Stomach (tissue), 9 donors: ENCODE results near the gene PLD3. TPM values are rescaled to one million over a fixed set of nuclear protein-coding genes. Genes with fewer than 3 reads are reported as not detected.
A peak's percentile ranks its signal among the peaks of the same experiment; 100 is the strongest.

Source experiments
- DNase-seq, 2 donors: peaks; one replicate each; pipeline versions ENCODE4 v3.0.0 to v3.0.0-alpha.2; 2013 to 2019
- H3K27ac ChIP-seq, 5 donors: fragments of 200-600 bp in 4 of 5; sonication (generic) in 4 of 5; one replicate each; pipeline ENCODE4 v1.5.1; 2013 to 2019; ENCODE audit warnings: mild to moderate bottlenecking in 1 of 5, moderate library complexity in 1 of 5
- H3K27me3 ChIP-seq, 3 donors: fragments of 200-600 bp; sonication (generic); one replicate each; pipeline ENCODE4 v1.5.1; 2017 to 2019; ENCODE audit warnings: mixed run types in 1 of 3
- H3K36me3 ChIP-seq, 4 donors: fragments of 200-600 bp; sonication (generic); 1 replicate in 3 of 4; 2 replicates in 1 of 4; pipeline ENCODE4 v1.5.1; 2016 to 2019
- H3K4me1 ChIP-seq, 4 donors: fragments of 200-600 bp; sonication (generic); one replicate each; pipeline ENCODE4 v1.5.1; 2016 to 2019
- H3K4me3 ChIP-seq, 4 donors: fragments of 200-600 bp; sonication (generic) in 3 of 4; one replicate each; pipeline ENCODE4 v1.5.1; 2016 to 2019; ENCODE audit warnings: mild to moderate bottlenecking in 1 of 4
- H3K9me3 ChIP-seq, 4 donors: fragments of 200-600 bp; sonication (generic); one replicate each; pipeline ENCODE4 v1.5.1; 2016 to 2019
- CTCF ChIP-seq, 7 experiments: fragments of 450-650 bp in 4 of 7; fragments of 200-600 bp in 3 of 7; sonication (generic) in 3 of 7; IDR thresholded peaks; one replicate each; pipeline ENCODE4 v1.5.1; 2016 to 2019; ENCODE audit warnings: antibody characterized with exemption in 7 of 7, control low read depth in 2 of 7, mild to moderate bottlenecking in 1 of 7
- EP300 ChIP-seq: sonication (generic); formaldehyde crosslinking; IDR thresholded peaks from one replicate; pipeline ENCODE4 v1.6.1; 2017; ENCODE audit warnings: antibody characterized with exemption
- POLR2A ChIP-seq, 4 donors: fragments of 450-650 bp; IDR thresholded peaks; one replicate each; pipeline ENCODE4 v1.6.1; 2016; ENCODE audit warnings: antibody characterized with exemption in 4 of 4, control low read depth in 2 of 4, mild to moderate bottlenecking in 1 of 4, moderate library complexity in 1 of 4
- POLR2AphosphoS5 ChIP-seq, 3 donors: sonication (generic); formaldehyde crosslinking; IDR thresholded peaks; one replicate each; pipeline ENCODE4 v1.6.1; 2016; ENCODE audit warnings: antibody characterized with exemption in 3 of 3
- WGBS, 5 donors: extraction: QIAGEN DNeasy Blood & Tissue Kit in 3 of 5; methylation state at CpG; one replicate each; pipeline versions ENCODE4 v1.1.5 to v1.1.7; 2013 to 2018; 5-methylcytosine and 5-hydroxymethylcytosine counted together
- intact Hi-C: fragments of 100-400 bp; cut with DNase I; formaldehyde crosslinking; loops from one replicate; pipeline ENCODE4 v1.15.1; 2023; ENCODE audit warnings: low total_unique reads
- polyA plus RNA-seq, 3 donors: library from polyadenylated mRNA; stranded (reverse); fragments of 200-250 nt; gene quantifications; one replicate each; pipeline ENCODE4 v1.2.3, GENCODE V29; 2013
- total RNA-seq, 5 donors: library from RNA; depleted of rRNA; stranded (reverse); fragments of >200 nt; gene quantifications; one replicate each; pipeline versions ENCODE4 v1.1.0 to v1.2.3, GENCODE V29; 2014 to 2016
- donor health status: healthy with polysubstance abuse.
- donor health status: Bipolar disorder and iron deficiency.
- donor health status: healthy.

Gene PLD3
- total and polyA plus RNA-seq, 8 donors, result 58.8 to 273 (median 145) TPM

- WGBS, 5 donors, result 38 to 59% (median 42%) methylated on average over 16 of the region's 16 CpGs
- Histone ChIP-seq H3K27ac (peak overlapping the region; percentile 98 to 100 (median 99)), H3K4me1 (peaks cover 37 to 58% (median 47%) of the 10 kb centered on the region in 4 donors), H3K36me3 (peaks cover 12 to 13% (median 12%) of the 10 kb centered on the region in 4 donors), H3K9me3 (no peaks in the 10 kb centered on the region), H3K4me3 (peak overlapping the region in 3 of 4 donors; percentile 49 to 67 (median 60)), H3K27me3 (no peaks in the 10 kb centered on the region)
- TF ChIP-seq CTCF (IDR thresholded peaks at IDR 0.05) (no peak), POLR2AphosphoS5 (IDR thresholded peaks at IDR 0.05) (peak in 1 of 3 donors; percentile 18)
- DNase-seq, result no peak
- intact Hi-C loops, result no loop called here
Observed at GRCh38 chr19:40421993-40422747, 73.7 kb downstream of the PLD3 start.

GRCh38 chr19:40422748-40423566, 74.5 kb downstream of the PLD3 start:
- H3K27ac ChIP-seq, result peak overlapping the region; percentile 74 to 100 (median 99)

GRCh38 chr19:40423938-40424337, 75.4 kb downstream of the PLD3 start:
- no peaks in the 10 kb centered on the region for H3K9me3 ChIP-seq
- TF ChIP-seq POLR2A (IDR thresholded peaks at IDR 0.05) (no peak), EP300 (no peak), POLR2AphosphoS5 (IDR thresholded peaks at IDR 0.05) (no peak), CTCF (IDR thresholded peaks at IDR 0.05) (no peak)
- intact Hi-C loops, result no loop called here
- no peak for DNase-seq
- H3K27ac ChIP-seq, result peak overlapping the region in 4 of 5 donors; percentile 98 to 100 (median 100)
- no peaks in the 10 kb centered on the region for H3K27me3 ChIP-seq
- WGBS, 5 donors, result 91 to 96% (median 94%) methylated on average over 6 of the region's 6 CpGs
- peaks cover 12 to 13% (median 12%) of the 10 kb centered on the region in 4 donors for H3K36me3 ChIP-seq
- peak overlapping the region in 3 of 4 donors; percentile 64 to 86 (median 67) for H3K4me3 ChIP-seq
- peaks cover 34 to 52% (median 43%) of the 10 kb centered on the region in 4 donors for H3K4me1 ChIP-seq

More at GRCh38 chr19:40422748-40423566, 74.5 kb downstream of the PLD3 start:
- WGBS, 5 donors, result 72 to 85% (median 78%) methylated on average over 15 to 31 of the region's 31 CpGs
- H3K27me3 ChIP-seq, result no peaks in the 10 kb centered on the region
- H3K9me3 ChIP-seq, result no peaks in the 10 kb centered on the region
- no peak for DNase-seq
- H3K4me1 ChIP-seq, result peaks cover 34 to 52% (median 43%) of the 10 kb centered on the region in 4 donors
- intact Hi-C loops, result no loop called here
- no peak for TF ChIP-seq EP300
- no peak for TF ChIP-seq POLR2AphosphoS5 (IDR thresholded peaks at IDR 0.05)
- no peak for TF ChIP-seq POLR2A (IDR thresholded peaks at IDR 0.05)
- TF ChIP-seq CTCF (IDR thresholded peaks at IDR 0.05), result no peak
- H3K4me3 ChIP-seq, result peak overlapping the region in 2 of 4 donors; percentile 28 to 67
- H3K36me3 ChIP-seq, result peaks cover 12 to 13% (median 12%) of the 10 kb centered on the region in 4 donors
